OCI-LY7 (cell line): ENCODE results near the gene HS2ST1. TPM values are rescaled to one million over a fixed set of nuclear protein-coding genes. Genes with fewer than 3 reads are reported as not detected.
"Not testable (repeated sequence)": the region's sequence is repeated elsewhere in the genome, so short reads cannot be mapped to it uniquely, and the experiment has no call there.

Experiments used
- BruUV-seq: library from RNA; stranded (reverse); fragments of 400-500 nt; replicated peaks from 2 replicates; lab custom pipeline; 2021; lab: Mats Ljungman, UMichigan
- CTCF ChIA-PET: fragments of 300-600 bp; sonication (Branson Sonifier 250); formaldehyde crosslinking; loops from one replicate; lab custom pipeline; 2022; ENCODE audit warnings: antibody characterized with exemption; ENCODE audit not compliant: unreplicated experiment; lab: Charles Lee
- POLR2A ChIA-PET: fragments of 300-600 bp; sonication (Branson Sonifier 250); formaldehyde crosslinking; loops from one replicate; lab custom pipeline; 2022; ENCODE audit warnings: antibody characterized with exemption; lab: Charles Lee
- DNase-seq: peaks from one replicate; pipeline ENCODE4 v3.0.0-alpha.2; 2015; ENCODE audit warnings: low spot score
- H2AFZ ChIP-seq: fragments of 200-600 bp; sonication (generic), shearing (Covaris generic); 2 replicates; pipeline ENCODE4 v1.6.1; 2014; ENCODE audit warnings: mild to moderate bottlenecking, antibody characterized with exemption, low read length, moderate library complexity
- H3K27ac ChIP-seq: fragments of 200-600 bp; sonication (generic); 2 replicates; pipeline ENCODE4 v1.5.1; 2014; ENCODE audit warnings: mixed run types, low read depth, mild to moderate bottlenecking, moderate library complexity, low read length, inconsistent platforms; ENCODE audit not compliant: poor library complexity, severe bottlenecking
- H3K36me3 ChIP-seq: fragments of 200-600 bp; sonication (generic); 2 replicates; pipeline ENCODE4 v1.6.1; 2014; ENCODE audit warnings: mild to moderate bottlenecking, antibody characterized with exemption, low read length, moderate library complexity, mixed read lengths; ENCODE audit not compliant: insufficient read depth
- H3K4me1 ChIP-seq: fragments of 200-600 bp; sonication (generic); 2 replicates; pipeline ENCODE4 v1.5.1; 2014; ENCODE audit warnings: mild to moderate bottlenecking, low read length; ENCODE audit not compliant: insufficient read depth, poor library complexity, severe bottlenecking
- H3K4me2 ChIP-seq: fragments of 200-600 bp; sonication (generic); 2 replicates; pipeline ENCODE4 v1.6.1; 2014; ENCODE audit warnings: mild to moderate bottlenecking, low read length
- H3K4me3 ChIP-seq: fragments of 200-600 bp; sonication (generic); 2 replicates; pipeline ENCODE4 v1.5.1; 2014; ENCODE audit warnings: mild to moderate bottlenecking, low read depth, low read length; ENCODE audit not compliant: poor library complexity, severe bottlenecking
- H3K79me2 ChIP-seq: fragments of 200-600 bp; sonication (generic); 2 replicates; pipeline ENCODE4 v1.6.1; 2016; ENCODE audit warnings: low read depth, mild to moderate bottlenecking, low read length, moderate library complexity, mixed read lengths; ENCODE audit not compliant: insufficient read depth
- H3K9me2 ChIP-seq: fragments of 200-600 bp; sonication (generic); 2 replicates; pipeline ENCODE4 v1.6.1; 2016; ENCODE audit warnings: mild to moderate bottlenecking, low read length, mixed read lengths; ENCODE audit not compliant: insufficient read depth
- H3K9me3 ChIP-seq: fragments of 200-600 bp; sonication (generic); 2 replicates; pipeline ENCODE4 v1.6.1; 2014; ENCODE audit warnings: mild to moderate bottlenecking, mixed run types, low read length, mixed read lengths
- H4K20me1 ChIP-seq: fragments of 200-600 bp; sonication (generic); 2 replicates; pipeline ENCODE4 v1.6.1; 2014; ENCODE audit warnings: mild to moderate bottlenecking, antibody characterized with exemption, low read length, moderate library complexity, mixed read lengths; ENCODE audit not compliant: insufficient read depth
- CTCF ChIP-seq: fragments of 200-600 bp; sonication (generic); conservative IDR thresholded peaks from 2 replicates; pipeline ENCODE4 v1.5.1; 2014; ENCODE audit warnings: mild to moderate bottlenecking, antibody characterized with exemption, low read length, moderate library complexity, mixed read lengths
- EZH2phosphoT487 ChIP-seq: fragments of 200-600 bp; sonication (generic); IDR thresholded peaks from 2 replicates; pipeline ENCODE4 v1.6.1; 2018; ENCODE audit warnings: low read depth, borderline replicate concordance, mild to moderate bottlenecking, mixed run types, antibody characterized with exemption, low read length, moderate library complexity, mixed read lengths
- intact Hi-C: fragments of 100-400 bp; cut with micrococcal nuclease; formaldehyde crosslinking; loops from one replicate; pipeline ENCODE4 v1.10.0; 2022; ENCODE audit not compliant: unreplicated experiment
- total RNA-seq, 2 experiments: library from RNA; depleted of rRNA in 1 of 2; stranded (reverse); fragments of >200 nt in 1 of 2; shearing (Covaris generic) in 1 of 2; gene quantifications; 2 replicates each; pipeline ENCODE4 v1.2.3, GENCODE V29; 2014 to 2022

Gene HS2ST1
- total RNA-seq, 2 experiments from 2014 or later = 20.9 to 63.7 TPM

GRCh38 chr1:86887479-86888162 lies 26.8 kb upstream of the HS2ST1 start:
- H3K4me2 ChIP-seq = no peak overlapping the region
- H4K20me1 ChIP-seq = no peaks in the 10 kb centered on the region
- CTCF ChIA-PET = no interaction called here
- peaks cover 90% of the 10 kb centered on the region for H3K36me3 ChIP-seq
- POLR2A ChIA-PET = interaction anchor here (0.8 to 1.5 kb wide), 3 partner anchors 8 to 10 kb away, joined by 4 read pairs; no protein-coding TSS in a partner anchor
- no peak overlapping the region for H3K4me3 ChIP-seq
- peaks cover 86% of the 10 kb centered on the region for H3K79me2 ChIP-seq
- H3K9me3 ChIP-seq = no peaks in the 10 kb centered on the region
- H3K9me2 ChIP-seq = no peaks in the 10 kb centered on the region
- H2AFZ ChIP-seq = no peak overlapping the region
- no peak overlapping the region for H3K27ac ChIP-seq
- intact Hi-C loops = no loop called here
- no TSS peak for BruUV-seq
- no peak for TF ChIP-seq CTCF
- no peak for TF ChIP-seq EZH2phosphoT487
- no peak for DNase-seq
- no peaks in the 10 kb centered on the region for H3K4me1 ChIP-seq

DNA sequence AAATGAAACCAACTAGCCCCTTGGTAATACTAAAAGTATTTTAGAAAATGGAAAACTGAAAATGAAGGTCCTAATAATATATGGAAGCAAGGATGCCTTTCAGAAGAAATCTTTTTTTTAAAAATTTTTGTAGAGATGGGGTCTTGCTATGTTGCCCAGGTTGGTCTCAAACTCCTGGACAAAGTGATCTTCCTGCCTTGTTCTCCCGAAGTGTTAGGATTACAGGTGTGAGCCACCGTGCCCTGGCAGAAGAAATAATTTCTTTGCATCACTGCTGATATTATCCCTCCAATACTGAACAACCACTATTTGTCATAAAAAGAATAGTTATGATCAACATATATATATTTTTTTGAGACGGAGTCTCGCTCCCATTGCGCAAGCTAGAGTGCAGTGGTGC lies 26.1 kb upstream of the HS2ST1 start:
- ChIA-PET CTCF (no interaction called here), POLR2A (interaction anchor here (1.5 kb wide), 2 partner anchors 10 to 26 kb away, joined by 4 read pairs; partner anchors contain the start of gene HS2ST1)
- Histone ChIP-seq H3K9me3 (no peaks in the 10 kb centered on the region), H4K20me1 (no peaks in the 10 kb centered on the region), H3K9me2 (no peaks in the 10 kb centered on the region), H3K4me2 (no peak overlapping the region), H2AFZ (no peak overlapping the region), H3K79me2 (peaks cover 88% of the 10 kb centered on the region), H3K36me3 (peaks cover 90% of the 10 kb centered on the region), H3K27ac (no peak overlapping the region), H3K4me1 (no peaks in the 10 kb centered on the region), H3K4me3 (no peak overlapping the region)
- intact Hi-C loops = no loop called here
- no peak for DNase-seq
- no TSS peak for BruUV-seq
- no peak for TF ChIP-seq EZH2phosphoT487
- no peak for TF ChIP-seq CTCF

- peaks cover 11% of the 10 kb centered on the region; the same call in 1 of the 2 replicates for H3K9me3 ChIP-seq
- H3K4me3 ChIP-seq, DNase-seq, H4K20me1 ChIP-seq, intact Hi-C loops, CTCF ChIA-PET, H3K27ac ChIP-seq, POLR2A ChIA-PET, H3K9me2 ChIP-seq, H3K4me1 ChIP-seq, H3K4me2 ChIP-seq, H2AFZ ChIP-seq, BruUV-seq: not testable (repeated sequence)
- peaks cover 82% of the 10 kb centered on the region for H3K36me3 ChIP-seq
- H3K79me2 ChIP-seq = peaks cover 74% of the 10 kb centered on the region
Observed at GRCh38 chr1:86899401-86899800, 15.0 kb upstream of the HS2ST1 start.
